NCI-H1694 (cell line): ENCODE data around the gene KCNN3.

Experiments
- DNase-seq: peaks from one replicate; lab custom pipeline; 2025; lab: John Stamatoyannopoulos, UW

Gene KCNN3

DNA sequence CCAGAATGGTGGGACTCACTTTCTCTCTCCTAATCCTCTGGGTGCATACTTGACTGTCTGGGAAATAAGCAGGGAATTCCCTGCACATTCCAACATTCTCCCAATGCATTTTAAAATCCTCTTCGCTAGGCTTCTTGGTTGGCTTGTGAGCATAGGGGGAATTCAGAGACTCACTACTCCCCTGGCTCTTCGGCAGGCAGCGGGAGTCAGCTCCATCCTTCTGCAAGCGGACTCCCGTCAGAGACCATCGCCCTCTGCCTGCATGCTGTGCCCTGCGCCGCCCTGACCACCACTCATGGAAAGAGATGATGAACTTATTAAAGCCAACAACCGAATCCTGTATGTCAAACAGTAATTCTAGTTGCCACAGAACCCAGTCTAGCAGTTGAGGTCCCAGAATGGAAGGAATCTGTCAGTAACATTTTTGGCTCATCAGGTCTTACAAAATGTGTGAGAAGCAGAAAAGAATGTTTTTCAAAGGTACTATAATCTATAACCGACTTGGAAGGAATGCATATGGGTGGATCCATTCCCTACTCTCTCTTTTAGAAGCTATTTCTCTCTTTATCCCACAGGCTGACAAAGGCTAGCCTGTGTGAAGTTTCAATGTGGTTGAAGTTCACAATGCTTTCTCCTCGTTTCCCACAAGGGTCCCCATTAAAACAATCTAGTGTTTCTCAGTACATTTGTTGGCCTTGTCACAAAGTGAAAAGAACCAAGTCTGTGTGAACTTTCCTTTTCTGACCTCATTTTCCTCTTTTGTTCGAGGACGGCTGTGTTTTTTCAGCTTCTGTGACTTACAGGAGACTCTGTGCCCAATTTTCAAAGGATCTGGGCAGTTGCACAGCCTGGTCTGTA lies 143.0 kb downstream of the KCNN3 start:
- no peak for DNase-seq

DNA sequence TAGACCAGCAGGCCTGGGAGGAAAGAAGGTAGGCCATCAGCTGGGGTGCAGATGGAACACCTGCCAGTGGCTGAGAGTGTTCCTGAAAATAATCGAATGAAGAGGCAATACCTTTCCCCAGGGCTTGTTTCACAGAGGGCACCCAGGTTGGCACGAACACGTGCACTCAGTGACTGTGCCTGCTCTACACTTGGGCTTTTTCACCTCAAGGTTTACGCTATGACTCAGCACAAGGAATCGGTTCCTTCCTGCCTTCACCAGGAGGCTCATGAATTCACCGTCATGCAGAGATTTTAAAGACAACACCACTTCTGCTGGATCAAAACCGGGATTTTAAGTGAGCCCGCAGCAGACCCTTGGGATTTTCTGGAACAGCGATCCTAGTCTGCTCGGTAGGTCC lies 143.6 kb downstream of the KCNN3 start:
- DNase-seq, result no peak

DNA sequence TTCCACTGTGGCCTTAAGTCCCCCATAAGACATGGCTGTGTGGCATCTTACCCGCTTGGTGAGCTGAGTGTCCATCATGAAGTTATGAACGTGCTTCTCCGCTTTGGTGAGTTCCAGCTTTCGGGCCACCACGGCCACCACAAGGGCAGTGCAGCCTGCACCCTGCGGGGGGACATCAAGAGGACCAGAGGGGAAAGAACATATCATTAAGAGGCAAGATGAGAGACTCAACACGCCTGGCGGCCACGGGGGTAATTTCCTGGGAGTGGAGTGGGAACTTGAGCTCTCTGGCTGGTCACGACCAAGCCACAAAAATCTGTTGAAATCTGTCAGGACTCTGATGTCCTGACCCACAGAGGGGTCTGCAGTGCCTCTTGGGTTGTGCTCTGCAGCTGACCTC lies 144.2 kb downstream of the KCNN3 start:
- DNase-seq, result no peak

DNA sequence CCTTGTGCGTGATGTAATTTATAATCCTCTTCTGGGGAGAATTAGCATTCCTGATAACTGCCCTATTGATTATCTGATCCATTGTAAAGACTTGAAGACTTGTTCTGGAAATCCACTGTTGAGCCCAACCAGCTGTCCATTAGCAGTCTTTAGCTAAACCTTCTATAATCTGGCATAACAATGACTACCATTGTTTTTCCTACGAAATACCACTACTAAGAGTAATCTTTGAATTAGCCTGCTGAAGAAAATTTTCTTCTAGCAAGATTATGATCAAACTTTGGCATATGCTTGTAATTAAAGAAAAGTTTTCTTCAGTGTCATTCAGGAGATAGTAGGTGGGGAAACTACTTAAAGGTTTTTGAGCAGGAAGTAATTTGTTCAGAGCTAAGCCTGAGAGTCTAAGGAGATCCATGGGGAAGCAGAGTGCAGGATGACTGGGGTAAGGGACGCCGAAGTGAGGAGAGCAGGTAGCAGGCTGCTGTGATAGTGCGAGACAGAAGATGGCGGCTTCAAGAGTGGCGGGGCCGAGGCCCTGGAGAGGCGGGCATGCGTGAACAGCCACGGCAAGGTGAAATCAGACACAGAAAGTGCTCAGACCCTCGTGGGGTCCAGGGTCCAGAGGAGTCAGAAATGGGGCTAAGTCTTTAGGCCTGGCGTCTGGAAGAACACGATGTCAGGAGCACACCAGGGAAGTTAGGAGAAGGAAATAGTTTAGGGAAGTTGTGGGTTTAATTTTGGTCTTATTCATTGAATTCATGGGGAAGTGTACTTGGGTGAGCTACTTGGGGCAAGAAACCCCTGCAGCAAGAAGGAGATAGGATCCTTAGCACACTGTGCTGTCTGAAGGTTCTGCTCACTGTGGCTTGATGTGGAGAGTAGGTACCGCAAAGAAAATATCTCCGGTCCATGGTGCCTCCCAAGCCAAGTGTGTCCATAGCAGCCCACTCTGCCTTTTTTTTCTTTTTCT lies 149.5 kb downstream of the KCNN3 start:
- DNase-seq, result no peak

DNA sequence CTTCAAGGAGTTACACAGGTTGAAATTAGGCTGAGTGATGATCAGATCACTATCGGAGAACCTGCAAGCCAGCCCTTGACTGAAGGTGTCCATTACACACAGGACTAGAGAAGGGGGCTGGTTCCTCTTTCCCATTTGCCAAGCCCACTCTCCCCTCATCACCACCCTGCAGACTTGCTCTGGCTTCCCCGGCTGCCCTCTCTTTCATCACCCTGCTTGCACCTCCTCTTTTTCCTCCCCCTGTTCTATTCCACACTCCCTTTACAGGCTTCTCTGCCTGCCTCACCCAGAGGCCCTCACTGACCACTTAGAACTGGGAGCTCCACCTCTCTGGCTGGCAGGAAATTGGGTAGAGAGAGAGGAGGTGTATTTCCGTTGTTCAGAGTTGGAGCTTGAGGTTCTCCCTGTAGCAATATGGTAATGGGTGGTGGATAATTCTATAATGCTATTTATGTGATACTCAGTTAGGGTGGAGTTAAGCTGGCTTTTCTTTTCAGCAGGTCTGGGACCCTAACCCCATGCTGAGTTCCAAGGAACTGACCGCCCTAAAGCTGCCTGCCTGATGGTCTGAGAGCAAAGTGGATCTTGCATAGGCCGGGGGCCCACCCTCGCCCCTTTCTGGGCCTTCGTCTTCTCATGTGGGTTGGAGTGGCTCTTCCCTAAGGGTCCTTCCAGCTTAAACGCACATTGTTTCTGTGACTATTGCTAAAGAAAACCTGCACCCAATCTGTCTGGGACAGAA lies 150.3 kb downstream of the KCNN3 start:
- DNase-seq, result no peak

DNA sequence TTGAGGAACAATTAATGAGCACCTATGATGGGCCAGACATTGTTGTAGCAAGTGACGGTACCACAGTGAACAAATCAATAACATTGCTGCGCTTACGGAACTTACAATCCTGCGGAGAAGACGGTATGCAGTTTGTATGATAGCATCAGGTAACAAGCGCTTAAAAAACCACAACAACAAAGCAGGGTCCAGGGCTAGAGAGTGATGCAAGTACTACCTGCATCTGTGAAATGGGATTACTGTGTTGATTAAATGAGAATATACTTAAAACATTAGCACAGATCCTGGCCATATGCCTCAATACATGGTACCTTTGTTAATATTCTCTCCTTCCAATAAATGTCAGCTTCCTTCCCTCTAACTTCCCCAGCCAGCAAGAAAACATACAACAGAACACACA lies 151.5 kb downstream of the KCNN3 start:
- DNase-seq, result no peak

DNA sequence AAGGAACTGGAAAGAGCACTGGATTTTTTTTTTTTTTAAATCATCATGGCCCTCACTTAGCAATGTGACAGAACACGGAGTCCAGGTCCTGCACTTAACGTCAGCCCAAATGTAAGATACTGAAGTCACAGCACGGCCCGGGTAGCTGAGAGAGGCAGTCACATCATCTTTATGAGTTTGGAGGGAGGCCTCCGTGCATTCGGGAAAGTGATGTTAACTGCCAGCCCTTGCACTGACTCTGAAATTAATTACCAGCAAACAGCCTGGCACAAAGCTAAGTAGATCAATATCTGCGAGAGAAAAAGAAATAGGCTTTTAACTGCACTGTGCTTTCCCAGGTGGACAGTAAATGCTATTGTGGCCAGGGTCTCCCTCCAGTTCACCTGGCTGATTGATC lies 152.6 kb downstream of the KCNN3 start:
- no peak for DNase-seq

DNA sequence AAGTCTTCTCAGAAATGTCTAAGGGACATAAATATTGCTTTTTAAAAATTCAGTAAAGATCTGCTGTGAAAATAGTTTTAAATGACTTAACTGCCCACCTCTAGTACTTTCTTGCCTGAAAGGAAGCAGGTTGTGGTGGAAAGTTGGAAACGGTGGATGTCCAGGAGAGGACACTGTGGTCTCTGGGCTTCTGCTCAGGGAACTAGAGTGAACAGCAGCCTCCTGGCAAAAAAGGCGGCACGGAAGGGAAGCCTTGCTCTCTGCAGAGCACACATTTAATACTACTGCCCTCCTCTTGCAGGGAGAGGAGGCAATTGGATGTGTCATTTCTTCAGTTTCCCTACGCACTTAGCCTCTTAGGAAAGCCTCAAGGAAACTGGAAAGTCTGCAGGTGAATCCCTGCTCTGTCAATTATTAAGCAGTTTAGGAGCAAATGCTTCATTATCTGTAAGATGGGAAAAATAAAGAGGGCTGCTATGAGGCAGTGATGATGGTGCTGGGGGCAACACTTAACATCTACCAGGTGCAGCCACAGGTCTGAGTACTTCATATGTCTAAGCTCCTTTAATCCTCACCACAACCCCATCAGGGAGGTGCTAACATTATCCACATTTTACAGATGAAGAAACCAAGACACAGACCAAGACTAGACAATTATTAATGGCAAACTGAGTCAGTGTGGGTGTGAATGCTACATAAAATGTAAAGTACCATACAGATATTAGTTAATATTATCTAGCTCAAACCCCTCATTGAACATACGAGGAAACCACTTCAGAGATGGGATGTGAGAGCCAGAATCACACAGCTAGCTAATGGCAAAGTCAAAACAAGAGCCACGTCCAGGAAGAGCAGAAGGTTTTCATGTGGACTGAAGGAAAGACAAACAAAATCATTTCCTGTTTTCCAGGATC lies 153.2 kb downstream of the KCNN3 start:
- DNase-seq, result no peak

DNA sequence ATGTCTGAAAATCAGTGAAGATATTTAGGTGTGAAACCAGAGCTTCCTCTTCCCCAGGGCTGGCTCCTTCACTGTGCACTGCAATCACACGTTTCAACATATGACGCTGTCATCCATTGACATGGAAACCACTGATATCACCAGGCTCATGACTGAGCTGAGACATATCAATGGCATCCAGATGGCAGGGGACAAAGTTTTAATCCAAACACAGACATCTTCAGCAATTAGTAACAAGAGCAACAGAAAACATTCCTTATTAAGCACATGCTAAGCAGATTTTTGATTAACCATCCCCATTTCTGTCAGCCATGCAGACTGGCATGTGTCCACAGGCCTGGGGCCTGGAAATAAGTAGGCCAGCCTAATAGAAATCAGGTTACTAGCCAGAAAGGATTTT lies 154.1 kb downstream of the KCNN3 start:
- DNase-seq, result no peak

DNA sequence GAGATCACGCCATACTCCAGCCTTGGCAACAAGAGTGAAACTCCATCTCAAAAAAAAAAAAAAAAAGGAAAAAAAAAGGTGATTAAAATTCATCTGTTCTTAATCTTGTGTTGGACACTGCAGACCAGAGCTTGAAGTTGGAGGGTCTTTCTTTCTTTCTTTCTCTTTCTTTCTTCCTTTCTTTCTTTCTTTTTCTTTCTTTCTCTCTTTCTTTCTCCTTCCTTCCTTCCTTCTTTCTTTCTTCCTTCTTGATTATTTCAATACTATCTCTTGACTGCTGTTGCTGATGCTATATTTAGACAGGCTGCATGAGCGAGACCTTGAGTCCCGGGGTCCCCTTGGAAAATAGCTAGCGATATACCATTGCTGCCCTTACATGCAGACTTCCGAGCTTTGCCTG lies 154.7 kb downstream of the KCNN3 start:
- no peak for DNase-seq

DNA sequence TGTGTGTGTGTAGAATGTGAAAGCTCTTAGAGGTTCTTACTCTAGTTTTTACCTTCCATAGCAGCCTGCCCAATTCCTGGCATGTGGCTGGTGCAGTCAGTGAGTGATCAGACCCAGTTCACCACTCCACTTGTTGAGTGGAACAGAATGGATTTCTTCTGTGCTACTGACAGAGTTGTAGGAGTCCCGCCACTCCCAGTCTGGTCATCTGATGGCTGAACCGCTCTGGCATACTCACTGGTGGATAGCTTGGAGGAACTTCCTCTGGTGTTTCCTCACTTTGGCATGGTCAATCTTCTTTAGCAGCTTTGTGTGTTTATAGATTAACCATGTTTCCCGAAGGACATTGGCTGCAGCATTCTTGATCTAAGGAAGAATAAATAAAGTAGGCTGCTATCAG lies 155.4 kb downstream of the KCNN3 start:
- no peak for DNase-seq

DNA sequence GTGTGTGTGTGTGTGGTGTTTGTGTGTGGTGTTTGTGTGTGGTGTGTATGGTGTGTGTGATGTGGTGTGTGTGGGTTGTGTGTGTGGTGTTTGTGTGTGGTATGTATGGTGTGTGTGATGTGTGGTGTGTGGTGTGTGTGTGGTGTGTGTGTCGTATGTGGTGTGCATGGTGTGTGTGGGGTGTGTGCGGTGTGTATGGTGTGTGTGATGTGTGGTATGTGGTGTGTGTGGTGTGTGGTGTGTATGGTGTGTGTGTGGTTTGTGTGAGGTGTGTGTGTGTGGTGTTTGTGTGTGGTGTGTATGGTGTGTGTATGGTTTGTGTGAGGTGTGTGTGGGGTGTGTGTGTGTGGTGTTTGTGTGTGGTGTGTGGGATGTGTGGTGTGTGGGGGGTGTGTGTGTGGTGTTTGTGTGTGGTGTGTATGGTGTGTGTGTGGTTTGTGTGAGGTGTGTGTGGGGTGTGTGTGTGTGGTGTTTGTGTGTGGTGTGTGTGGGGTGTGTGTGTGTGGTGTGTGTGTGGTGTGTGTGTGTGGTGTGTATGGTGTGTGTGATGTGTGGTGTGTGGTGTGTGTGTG lies 155.9 kb downstream of the KCNN3 start:
- no peak for DNase-seq

DNA sequence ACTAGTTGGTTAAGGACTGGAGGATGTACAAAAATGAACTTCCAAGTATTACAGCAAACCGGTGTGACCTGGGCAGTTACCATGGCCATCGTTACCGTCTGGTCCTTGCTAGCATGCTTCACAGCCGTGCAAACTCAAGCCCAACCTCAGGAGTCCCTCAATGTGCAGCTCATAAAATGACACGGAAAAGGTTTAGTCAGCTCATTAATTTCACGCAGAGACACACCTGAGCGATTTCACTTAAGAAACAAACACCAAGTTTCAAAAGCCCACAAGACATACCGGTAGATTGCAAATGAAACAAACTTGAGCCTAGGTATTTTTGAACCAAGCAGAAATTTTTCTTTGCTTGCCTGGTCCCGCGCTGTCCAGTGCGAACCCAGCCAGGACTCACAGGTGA lies 157.1 kb downstream of the KCNN3 start:
- no peak for DNase-seq

DNA sequence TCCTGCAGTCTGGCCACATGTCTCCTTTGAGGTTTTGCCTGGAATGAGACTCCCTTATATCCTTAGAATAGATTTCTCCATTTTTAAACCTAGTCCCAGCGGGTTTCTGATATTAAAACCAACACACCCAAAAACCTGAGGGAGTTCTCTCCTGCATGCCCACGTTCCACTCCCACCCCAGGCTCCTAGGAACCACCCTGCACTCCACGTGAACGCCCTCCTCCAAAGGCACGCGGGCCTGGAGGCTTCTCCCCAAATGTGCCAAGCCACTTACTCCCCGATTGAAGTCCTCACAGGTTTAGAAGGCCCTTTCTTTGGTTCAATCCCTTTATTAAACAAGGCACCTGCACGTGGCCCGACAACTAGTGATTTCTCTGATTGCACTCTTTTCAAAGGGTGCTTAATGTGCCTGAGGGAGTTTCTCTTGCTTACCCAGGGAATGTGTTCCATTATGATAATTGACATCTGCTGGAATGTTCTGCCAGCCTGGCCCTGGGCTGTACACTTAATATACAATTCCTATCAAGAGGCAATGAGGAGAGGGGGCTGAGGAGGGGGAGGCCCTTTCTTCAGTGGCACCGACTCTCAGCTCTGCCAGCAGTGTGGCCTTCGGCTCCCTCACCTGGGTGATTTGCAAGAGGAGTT lies 157.8 kb downstream of the KCNN3 start:
- no peak for DNase-seq

DNA sequence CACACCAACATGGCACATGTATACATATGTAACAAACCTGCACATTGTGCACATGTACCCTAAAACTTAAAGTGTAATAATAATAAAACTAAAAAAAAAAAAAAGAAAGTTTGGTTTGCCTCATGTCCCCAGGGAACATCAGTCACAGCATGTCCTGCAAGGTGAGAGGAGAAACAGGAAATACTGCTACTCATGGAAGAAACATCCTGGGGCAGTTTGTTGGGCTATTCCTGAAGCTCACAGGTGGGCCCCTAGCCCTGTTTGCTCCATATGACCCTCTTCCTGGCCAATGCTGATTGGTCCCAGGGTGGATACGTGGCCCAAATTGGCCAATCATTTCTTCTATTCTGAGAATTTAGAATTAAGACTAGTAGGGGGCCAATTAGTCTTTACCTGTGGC lies 158.7 kb downstream of the KCNN3 start:
- DNase-seq, result no peak

DNA sequence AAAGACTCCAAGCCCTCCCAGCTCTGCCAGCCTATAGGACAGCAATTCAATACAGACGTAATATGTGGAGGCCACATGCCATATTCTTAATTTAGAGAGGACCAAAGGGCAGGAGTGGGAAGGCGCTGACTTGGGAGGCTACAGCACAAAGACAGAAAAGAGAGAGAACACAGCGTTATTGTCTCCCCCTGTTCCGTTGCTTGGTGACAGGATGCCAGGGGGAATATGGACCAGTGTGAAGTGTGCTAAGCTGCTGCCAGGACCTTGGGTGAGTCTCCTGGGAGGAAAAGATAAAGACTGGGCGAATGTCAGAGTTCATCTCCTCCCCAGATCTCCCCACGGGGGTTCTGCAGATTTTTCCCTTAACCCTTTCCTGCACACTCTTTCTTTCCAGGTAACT lies 160.0 kb downstream of the KCNN3 start:
- no peak for DNase-seq

DNA sequence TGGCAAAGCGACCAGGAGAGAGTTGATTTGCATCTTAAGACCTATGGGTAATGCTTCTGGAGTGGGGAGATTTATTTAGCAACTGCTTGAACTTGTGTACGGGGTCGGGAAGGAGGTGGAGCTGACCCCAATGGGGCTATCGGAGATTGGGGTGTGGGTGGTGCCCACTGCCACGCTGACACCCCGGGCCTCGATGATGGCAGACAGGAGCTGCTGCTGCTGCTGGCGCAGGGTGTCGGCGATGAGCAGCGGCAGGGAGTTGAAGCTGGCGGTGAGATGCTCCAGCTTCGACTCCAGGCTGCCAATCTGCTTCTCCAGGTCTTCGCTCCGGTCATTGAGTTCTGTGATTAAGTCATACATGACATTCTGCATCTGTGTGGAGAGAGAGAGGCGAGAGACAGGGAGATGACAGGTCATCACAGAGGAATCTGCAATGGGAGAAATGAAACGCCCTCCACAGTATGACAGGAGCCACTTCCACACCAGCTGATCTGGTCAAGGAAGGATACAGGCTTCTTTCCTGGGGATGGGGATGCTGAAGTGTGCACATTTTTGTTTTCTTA lies 162.1 kb downstream of the KCNN3 start:
- no peak for DNase-seq

DNA sequence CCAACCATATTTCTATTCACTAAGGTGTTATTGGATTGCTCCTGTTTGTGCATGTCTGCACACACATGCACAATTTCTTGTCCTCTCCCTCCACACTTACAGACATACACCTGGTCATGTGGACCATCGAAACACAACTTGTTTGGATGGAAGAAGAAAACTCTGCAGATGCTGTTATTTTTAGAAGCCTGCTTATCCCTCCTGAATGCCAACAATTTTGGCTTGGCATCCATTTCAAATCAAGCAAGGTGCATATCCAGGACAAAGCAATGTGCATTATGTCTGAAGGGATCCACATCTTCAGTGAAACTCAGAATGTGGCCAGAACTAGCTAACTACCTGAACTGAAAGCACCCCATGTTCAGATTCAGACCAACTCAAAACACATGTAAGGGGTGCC lies 163.2 kb downstream of the KCNN3 start:
- DNase-seq, result no peak

DNA sequence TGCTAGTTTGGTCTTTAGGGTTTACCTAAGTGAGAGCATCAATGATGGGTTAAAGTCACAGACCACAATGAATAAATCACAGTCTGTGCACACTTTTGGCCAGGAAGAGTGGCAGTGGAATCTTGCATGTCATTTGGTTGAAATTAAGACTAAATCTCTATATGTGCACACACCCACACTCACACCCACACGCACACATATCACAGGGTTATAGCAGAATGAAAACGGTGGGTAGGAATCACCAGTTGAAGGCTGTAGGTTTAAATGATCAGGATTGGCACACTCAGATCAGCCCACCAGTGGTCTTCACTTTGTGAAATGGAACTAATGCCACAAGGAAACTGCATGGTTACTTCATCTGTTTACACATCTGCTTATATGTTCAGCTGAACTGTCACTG lies 164.5 kb downstream of the KCNN3 start:
- no peak for DNase-seq

DNA sequence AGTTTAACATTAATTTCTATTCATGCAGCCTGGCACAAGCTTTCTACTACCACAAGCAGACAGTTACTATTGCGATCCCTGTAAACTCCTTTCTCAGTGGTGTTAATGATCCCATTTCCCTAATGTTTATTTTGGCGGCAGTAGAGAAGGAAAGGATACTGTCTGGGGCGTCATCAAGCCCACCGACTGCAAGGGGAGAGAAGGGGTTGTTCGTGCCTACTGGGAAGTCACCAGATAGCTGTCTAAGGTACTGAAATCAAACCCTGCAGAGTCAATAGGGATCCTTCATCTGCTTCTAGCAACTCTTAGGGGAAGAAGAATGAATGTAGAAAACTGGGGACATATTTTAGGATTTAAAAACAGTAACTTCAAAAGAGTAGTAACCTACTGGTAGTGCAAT lies 166.9 kb downstream of the KCNN3 start:
- DNase-seq, result no peak
